Activated CD4-positive, CD25-positive, alpha-beta regulatory T cell treated with anti-CD3 and anti-CD28 coated beads, Interleukin-2, amount 50 U/mL, for 24 hours (primary cell): Measurements from ENCODE around the gene RNU1-1.
"Not testable (repeated sequence)": the region's sequence is repeated elsewhere in the genome, so short reads cannot be mapped to it uniquely, and the experiment has no call there.

ENCODE experiments used
- ATAC-seq, 2 donors: fragments of 150-1000 bp; cut with Tn5 transposase; one replicate each; pipeline ENCODE4 v1.10.0; 2021; ENCODE audit warnings: mild to moderate bottlenecking in 1 of 2, moderate library complexity in 1 of 2

Gene RNU1-1

GRCh38 chr1:16491056-16491675 is 22.9 kb downstream of the RNU1-1 start:
- no peak for ATAC-seq

DNA sequence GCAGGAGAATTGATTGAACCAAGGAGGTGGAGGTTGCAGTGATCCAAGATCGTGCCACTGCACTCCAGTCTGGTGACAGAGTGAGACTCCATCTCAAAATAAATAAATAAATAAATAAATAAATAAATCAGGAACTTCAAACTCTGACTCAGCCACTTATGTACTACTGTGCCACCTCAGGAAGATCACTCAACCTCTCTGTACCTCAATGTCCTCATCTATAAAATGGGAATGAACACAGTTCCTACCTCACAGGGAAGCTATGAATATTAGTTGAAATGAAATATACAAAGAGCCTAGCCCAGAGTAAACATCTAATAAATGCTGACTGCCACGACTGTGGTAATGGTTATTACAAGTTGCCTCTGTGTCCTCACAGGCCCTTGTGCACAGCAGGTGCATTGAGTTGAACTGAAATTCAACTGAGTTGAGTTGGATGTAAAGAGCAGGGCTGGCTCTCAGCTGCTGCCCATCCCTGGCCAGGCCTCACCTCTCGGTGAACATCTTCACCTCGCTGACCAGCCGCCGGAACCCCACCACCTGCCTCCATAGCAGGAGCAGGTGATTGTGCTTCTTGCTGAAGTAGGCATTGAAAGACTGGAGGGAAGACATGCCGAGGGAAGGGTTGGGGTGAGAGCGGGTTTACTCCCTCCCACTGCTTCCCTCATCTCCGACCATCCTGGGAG is 24.7 kb downstream of the RNU1-1 start:
- not testable (repeated sequence) for ATAC-seq

- ATAC-seq, result not testable (repeated sequence)
Observed at GRCh38 chr1:16487011-16487410, 27.1 kb downstream of the RNU1-1 start.

GRCh38 chr1:16486316-16486715 is 27.8 kb downstream of the RNU1-1 start:
- not testable (repeated sequence) for ATAC-seq

DNA sequence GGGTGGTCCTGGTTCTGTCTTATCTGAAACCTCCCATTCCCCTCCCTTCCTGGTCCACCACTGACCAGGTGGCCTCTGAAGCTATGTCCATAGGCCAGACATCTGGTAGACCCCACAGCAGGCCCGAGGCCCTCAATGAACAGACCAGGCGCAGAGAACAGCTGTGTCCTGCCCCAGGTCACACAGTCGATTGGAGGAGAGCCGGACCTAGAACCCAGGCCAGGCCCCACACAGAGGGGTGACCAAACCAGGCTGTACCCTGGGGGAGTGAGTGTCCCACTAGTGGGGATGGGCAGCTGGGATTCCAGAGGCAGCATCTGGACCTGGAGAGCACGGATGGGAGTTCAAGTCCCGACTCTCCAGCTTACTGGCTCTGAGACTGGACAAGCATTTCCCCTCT is 29.2 kb downstream of the RNU1-1 start:
- no peak for ATAC-seq

DNA sequence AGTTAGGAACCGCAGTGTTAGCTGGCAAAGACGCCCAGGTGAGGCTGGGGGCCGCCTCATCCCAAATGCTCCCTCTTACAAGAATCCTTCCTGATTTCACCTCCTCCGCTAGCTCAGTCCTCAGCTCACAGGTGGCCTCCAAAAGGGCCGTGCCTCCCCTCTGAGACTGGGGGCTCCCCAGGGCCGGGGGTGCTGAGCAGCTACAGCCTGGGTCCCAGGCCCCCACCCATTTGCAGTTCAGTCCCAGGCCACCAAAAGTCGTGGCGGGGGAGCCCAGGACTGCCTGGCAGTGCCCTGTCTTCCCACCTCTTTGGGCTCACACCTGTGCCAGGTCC is 29.6 kb downstream of the RNU1-1 start:
- no peak for ATAC-seq

GRCh38 chr1:16483639-16484500 is 30.2 kb downstream of the RNU1-1 start:
- ATAC-seq, result not testable (repeated sequence)

- ATAC-seq, result not testable (repeated sequence)
Observed at GRCh38 chr1:16483146-16483545, 30.9 kb downstream of the RNU1-1 start.

DNA sequence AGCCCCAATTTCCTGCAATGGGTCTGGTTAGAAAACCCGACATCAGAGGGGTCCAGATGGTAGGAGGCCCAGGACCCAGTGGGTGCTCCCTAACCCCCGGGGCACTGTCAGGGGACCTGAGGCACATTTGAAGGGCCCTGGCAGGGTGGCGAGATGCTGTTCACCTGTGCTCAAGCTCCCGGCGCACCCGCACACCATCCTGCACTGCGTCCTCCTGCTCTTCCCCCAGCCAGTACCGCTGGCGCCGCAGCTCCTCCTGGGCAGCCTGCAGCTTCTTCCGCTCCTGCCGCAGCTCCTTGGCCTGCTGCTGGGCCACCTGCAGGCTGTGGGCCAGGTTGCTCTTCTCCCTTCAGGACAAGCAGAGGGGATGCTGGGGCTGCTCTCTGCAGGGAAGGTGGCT is 36.0 kb downstream of the RNU1-1 start:
- no peak for ATAC-seq

DNA sequence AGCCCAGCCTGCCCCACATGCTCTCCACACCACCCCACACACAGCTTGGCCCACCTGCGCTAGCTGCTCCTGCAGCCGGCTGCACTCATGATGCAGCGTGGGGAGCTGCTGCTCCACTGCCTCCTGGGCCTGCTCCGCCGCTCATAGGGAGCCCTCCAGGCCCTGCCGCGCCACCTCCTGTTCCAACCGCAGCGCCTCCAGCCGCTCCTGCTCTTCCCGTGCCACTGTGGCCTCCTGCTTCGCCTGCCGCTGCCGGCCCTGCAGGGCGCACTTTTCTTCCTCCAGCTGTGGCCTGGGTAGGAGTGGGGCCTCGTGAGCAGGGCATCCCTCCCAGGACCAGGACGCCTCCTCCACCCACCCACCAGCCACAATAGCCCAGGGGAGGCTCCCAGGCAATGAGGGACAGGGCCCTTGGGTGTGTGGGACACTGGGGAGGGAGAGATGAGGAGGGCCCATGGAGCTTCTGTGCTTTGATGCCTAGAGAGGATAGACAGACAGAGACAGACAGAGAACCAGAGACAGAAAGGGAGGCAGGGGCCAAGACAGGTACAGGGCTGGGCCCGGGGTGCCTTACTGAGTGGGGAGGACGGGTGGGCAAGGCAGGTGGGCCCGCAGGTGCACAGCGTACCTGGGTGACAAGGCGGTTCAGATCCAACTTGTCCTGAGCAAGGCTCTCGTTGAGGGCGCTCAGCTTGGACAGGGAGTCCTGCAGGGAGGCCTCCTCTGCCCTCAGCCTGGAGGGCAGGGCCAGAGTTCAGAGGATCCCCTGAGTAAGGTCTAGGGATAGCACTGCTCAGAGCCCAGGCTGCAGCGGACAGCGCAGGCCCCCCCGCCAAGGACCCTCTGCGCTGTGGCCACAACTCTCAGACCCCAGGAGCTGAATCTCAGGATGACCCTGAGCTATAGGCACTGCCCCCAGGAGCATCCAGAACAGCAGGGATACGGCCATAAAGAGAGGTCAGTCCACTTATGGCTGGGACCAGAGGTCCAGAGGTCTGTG is 38.0 kb downstream of the RNU1-1 start:
- not testable (repeated sequence) for ATAC-seq

DNA sequence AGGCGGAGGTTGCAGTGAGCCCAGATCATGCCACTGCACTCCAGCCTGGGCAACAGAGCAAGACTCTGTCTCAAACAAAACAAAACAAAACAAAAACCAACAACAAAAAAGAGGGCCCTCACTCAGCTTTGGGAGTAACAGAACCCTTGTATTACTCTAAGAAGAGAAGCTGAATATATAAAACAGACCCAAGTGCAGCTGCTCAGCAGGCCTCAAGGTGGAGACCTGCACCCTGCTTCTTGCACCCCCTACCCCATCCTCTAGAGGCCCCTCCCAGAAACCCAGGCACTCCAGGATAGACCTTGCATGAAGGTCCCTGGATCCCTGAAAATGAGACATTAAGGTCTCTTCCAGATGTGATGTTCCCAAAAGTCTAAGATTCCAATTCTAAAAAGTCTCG is 39.2 kb downstream of the RNU1-1 start:
- not testable (repeated sequence) for ATAC-seq

- ATAC-seq, result no peak
Observed at GRCh38 chr1:16474166-16474800, 39.8 kb downstream of the RNU1-1 start.

DNA sequence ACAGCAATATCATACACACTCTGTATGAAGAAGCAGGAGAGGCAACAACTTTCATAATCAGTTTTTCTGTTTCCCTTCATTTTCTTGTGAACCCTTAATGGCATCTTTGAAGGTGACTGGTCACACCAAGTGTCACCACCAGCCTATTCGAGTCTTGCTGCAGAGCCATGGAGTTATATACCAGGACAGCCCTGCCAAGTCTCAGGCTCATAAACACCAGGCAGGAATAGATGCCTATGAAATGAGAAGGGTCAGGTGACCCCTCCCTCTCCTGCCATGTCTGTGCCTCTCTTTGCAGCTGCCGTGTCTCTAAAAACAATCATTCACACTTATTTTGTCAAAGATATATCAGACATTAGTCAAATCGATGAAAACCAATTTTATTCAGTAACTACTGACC is 45.5 kb downstream of the RNU1-1 start:
- no peak for ATAC-seq

- ATAC-seq, result no peak
Observed at GRCh38 chr1:16464917-16465625, 49.0 kb downstream of the RNU1-1 start.
